IPS-15b (cell line): ENCODE data around the gene WDR27.
"Not testable (repeated sequence)": the region's sequence is repeated elsewhere in the genome, so short reads cannot be mapped to it uniquely, and the experiment has no call there.

Source experiments
- H3K27me3 ChIP-seq: one replicate; pipeline ENCODE4 v1.6.1; 2013; ENCODE audit warnings: low read length; ENCODE audit not compliant: control insufficient read depth, insufficient read depth
- H3K36me3 ChIP-seq: one replicate; pipeline ENCODE4 v1.6.1; 2013; ENCODE audit warnings: low read length; ENCODE audit not compliant: control insufficient read depth, insufficient read depth
- H3K4me1 ChIP-seq: one replicate; pipeline ENCODE4 v1.6.1; 2013; ENCODE audit warnings: mild to moderate bottlenecking, low read length; ENCODE audit not compliant: control insufficient read depth, insufficient read depth
- H3K4me3 ChIP-seq: one replicate; pipeline ENCODE4 v1.5.1; 2013; ENCODE audit warnings: low read depth, low read length
- H3K9ac ChIP-seq: one replicate; pipeline ENCODE4 v1.6.1; 2013; ENCODE audit warnings: low read depth, mild to moderate bottlenecking, low read length
- H3K9me3 ChIP-seq: one replicate; pipeline ENCODE4 v1.6.1; 2013; ENCODE audit warnings: mild to moderate bottlenecking, low read length; ENCODE audit not compliant: control insufficient read depth, insufficient read depth

WDR27 gene

GRCh38 chr6:169487579-169488436, 214.0 kb downstream of the WDR27 start:
- no peaks in the 10 kb centered on the region for H3K36me3 ChIP-seq
- no peaks in the 10 kb centered on the region for H3K27me3 ChIP-seq
- H3K9ac ChIP-seq: no peak overlapping the region
- H3K4me1 ChIP-seq: no peaks in the 10 kb centered on the region
- no peak overlapping the region for H3K4me3 ChIP-seq
- H3K9me3 ChIP-seq: no peaks in the 10 kb centered on the region

GRCh38 chr6:169479783-169480495, 221.9 kb downstream of the WDR27 start:
- Histone ChIP-seq H3K4me3 (no peak overlapping the region), H3K9ac (no peak overlapping the region), H3K4me1 (no peaks in the 10 kb centered on the region), H3K27me3 (no peaks in the 10 kb centered on the region), H3K9me3 (peaks cover 5% of the 10 kb centered on the region), H3K36me3 (no peaks in the 10 kb centered on the region)

DNA sequence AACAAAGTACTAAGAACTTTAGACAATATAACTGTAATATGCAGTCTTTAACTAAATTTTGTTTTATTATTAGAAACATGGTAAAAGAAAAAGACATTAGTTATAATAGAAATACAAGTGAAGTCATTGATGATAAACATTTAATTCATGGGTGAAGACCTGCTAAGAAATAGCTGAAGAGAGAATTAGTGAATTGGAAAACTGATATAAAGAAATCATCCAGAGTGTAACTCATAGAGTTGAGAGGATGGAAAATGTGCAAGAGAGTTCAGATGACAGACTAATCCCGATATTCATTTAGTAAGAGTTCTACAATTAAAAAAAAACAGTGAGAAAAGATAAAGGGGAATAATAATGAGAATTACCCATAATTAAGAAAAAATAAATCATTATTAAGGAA, 227.5 kb downstream of the WDR27 start:
- Histone ChIP-seq H3K9ac (no peak overlapping the region), H3K4me1 (no peaks in the 10 kb centered on the region), H3K27me3 (no peaks in the 10 kb centered on the region), H3K9me3 (peaks cover 3% of the 10 kb centered on the region), H3K36me3 (no peaks in the 10 kb centered on the region), H3K4me3 (no peak overlapping the region)

DNA sequence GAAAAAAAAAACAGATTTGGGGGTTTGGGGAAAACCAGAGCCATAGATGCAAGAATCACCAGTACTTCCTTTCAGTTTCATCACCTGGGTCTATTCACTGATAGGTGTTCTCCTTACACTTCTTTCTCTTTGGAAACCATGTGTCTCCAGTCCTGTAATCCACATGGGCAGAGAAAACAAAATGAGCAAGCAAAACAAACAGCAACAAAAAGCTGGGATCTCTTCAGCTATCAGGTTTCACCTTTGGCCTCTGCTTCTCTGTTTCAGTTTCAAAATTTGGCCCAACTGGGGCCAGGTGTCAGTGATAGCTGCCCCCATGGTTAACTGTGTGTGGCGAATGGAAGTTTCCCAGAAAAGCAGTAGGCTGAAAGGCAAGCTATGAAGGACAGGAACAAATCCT, 228.2 kb downstream of the WDR27 start:
- Histone ChIP-seq H3K27me3 (no peaks in the 10 kb centered on the region), H3K4me3 (no peak overlapping the region), H3K9ac (no peak overlapping the region), H3K36me3 (no peaks in the 10 kb centered on the region), H3K4me1 (no peaks in the 10 kb centered on the region), H3K9me3 (no peaks in the 10 kb centered on the region)

DNA sequence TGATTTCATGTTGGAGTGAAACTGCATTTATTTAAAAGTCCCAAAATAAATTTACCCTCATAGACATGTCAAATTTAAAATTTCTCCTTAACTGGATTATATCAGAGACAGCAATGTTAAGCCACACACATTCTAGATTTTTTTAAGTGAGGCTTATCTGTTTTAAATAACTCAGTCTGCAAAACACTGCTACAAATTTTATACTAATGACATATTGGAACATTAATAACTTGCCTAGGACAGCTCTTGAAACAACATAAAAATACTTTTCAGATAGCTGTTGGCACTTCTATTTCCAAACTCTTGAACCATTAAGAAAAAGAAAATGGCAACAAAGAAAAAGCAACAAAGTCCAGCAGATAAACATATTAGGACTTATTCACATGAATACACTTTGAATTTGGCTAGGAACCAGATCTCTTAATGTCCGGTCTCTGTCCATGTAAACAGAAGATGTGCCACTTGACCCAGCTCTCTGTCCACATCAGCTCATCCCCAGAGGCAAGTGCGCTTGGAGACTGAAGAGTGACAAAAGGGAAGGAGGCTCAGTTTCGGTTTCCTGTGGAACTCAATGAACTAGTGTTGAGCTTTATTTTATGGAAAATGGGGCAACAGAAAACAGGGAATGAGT, 228.9 kb downstream of the WDR27 start:
- Histone ChIP-seq H3K27me3 (no peaks in the 10 kb centered on the region), H3K4me1 (no peaks in the 10 kb centered on the region), H3K9me3 (peaks cover 4% of the 10 kb centered on the region), H3K9ac (no peak overlapping the region), H3K4me3 (no peak overlapping the region), H3K36me3 (no peaks in the 10 kb centered on the region)

GRCh38 chr6:169470790-169471189, 231.0 kb downstream of the WDR27 start:
- Histone ChIP-seq H3K4me1 (no peaks in the 10 kb centered on the region), H3K4me3 (no peak overlapping the region), H3K36me3 (no peaks in the 10 kb centered on the region), H3K9me3 (peaks cover 5% of the 10 kb centered on the region), H3K27me3 (no peaks in the 10 kb centered on the region), H3K9ac (no peak overlapping the region)

- Histone ChIP-seq H3K36me3 (no peaks in the 10 kb centered on the region), H3K9me3 (peaks cover 5% of the 10 kb centered on the region), H3K9ac (no peak overlapping the region), H3K27me3 (no peaks in the 10 kb centered on the region), H3K4me1 (no peaks in the 10 kb centered on the region), H3K4me3 (no peak overlapping the region)
Observed at GRCh38 chr6:169469028-169469427, 232.8 kb downstream of the WDR27 start.

- not testable (repeated sequence) for H3K9ac ChIP-seq, H3K36me3 ChIP-seq, H3K9me3 ChIP-seq, H3K4me3 ChIP-seq, H3K27me3 ChIP-seq, H3K4me1 ChIP-seq
Observed at GRCh38 chr6:169467755-169468154, 234.1 kb downstream of the WDR27 start.

GRCh38 chr6:169466256-169466655, 235.6 kb downstream of the WDR27 start:
- H3K9ac ChIP-seq, H3K36me3 ChIP-seq, H3K4me1 ChIP-seq, H3K4me3 ChIP-seq, H3K9me3 ChIP-seq, H3K27me3 ChIP-seq: not testable (repeated sequence)

GRCh38 chr6:169457762-169458161, 244.1 kb downstream of the WDR27 start:
- H3K9ac ChIP-seq: no peak overlapping the region
- no peak overlapping the region for H3K4me3 ChIP-seq
- H3K27me3 ChIP-seq: no peaks in the 10 kb centered on the region

GRCh38 chr6:169456840-169457239, 245.0 kb downstream of the WDR27 start:
- Histone ChIP-seq H3K4me3 (no peak overlapping the region), H3K27me3 (no peaks in the 10 kb centered on the region), H3K9me3 (no peaks in the 10 kb centered on the region), H3K9ac (no peak overlapping the region), H3K4me1 (no peaks in the 10 kb centered on the region), H3K36me3 (no peaks in the 10 kb centered on the region)

More at GRCh38 chr6:169457762-169458161, 244.1 kb downstream of the WDR27 start:
- Histone ChIP-seq H3K9me3 (no peaks in the 10 kb centered on the region), H3K4me1 (no peaks in the 10 kb centered on the region), H3K36me3 (no peaks in the 10 kb centered on the region)

DNA sequence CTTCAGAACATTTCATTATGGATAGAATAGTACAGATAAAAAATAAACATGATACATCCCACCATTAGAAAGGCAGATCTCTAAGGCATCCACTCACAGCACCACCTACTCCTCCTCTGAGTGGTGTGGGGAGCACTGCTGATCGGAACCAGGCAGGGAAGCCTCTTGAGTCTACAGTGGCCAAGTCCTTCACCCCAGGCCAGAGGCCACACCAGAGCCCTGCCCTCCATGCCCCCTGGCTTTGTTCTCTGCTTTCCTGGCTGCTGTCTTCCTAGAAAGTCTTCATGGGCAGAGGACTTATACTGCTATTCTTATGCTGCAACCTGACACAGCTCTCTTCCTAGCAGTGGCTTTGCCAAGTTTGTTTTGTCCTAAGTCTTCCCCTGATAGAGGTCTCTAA, 246.4 kb downstream of the WDR27 start:
- no peak overlapping the region for H3K4me3 ChIP-seq
- no peaks in the 10 kb centered on the region for H3K4me1 ChIP-seq
- no peaks in the 10 kb centered on the region for H3K27me3 ChIP-seq
- H3K9me3 ChIP-seq: no peaks in the 10 kb centered on the region
- H3K9ac ChIP-seq: no peak overlapping the region
- H3K36me3 ChIP-seq: no peaks in the 10 kb centered on the region
